Activated T-helper 1 cell treated with anti-CD3 and anti-CD28 coated beads, Interleukin-12 subunit alpha, Interleukin-12 subunit beta, Interleukin-2, Interleukin-4 antibody, amounts not matched to agents 30 ng/mL and 10 ng/mL and 1 ng/mL, durations not matched to agents 14 hours and 24 hours and 36 hours (primary cell): ENCODE data around the gene TNFSF10. TPM values are rescaled to one million over a fixed set of nuclear protein-coding genes. Genes with fewer than 3 reads are reported as not detected.
"Not testable (repeated sequence)": the region's sequence is repeated elsewhere in the genome, so short reads cannot be mapped to it uniquely, and the experiment has no call there.

Experiments used
- DNase-seq: peaks from one replicate; pipeline ENCODE4 v3.0.0; 2021; ENCODE audit warnings: low spot score
- H3K27ac Mint-ChIP-seq: one replicate; pipeline ENCODE4 v1.8.0; 2021; ENCODE audit warnings: mild to moderate bottlenecking, mixed read lengths
- H3K27me3 Mint-ChIP-seq: one replicate; pipeline ENCODE4 v1.8.0; 2022; ENCODE audit warnings: mild to moderate bottlenecking, moderate library complexity, mixed read lengths; ENCODE audit not compliant: insufficient read depth
- H3K36me3 Mint-ChIP-seq: one replicate; pipeline ENCODE4 v1.8.0; 2021; ENCODE audit warnings: low read depth, mixed read lengths
- H3K4me1 Mint-ChIP-seq: one replicate; pipeline ENCODE4 v1.8.0; 2021; ENCODE audit warnings: low read depth, mixed read lengths
- H3K4me3 Mint-ChIP-seq: one replicate; pipeline ENCODE4 v1.8.0; 2021; ENCODE audit warnings: mild to moderate bottlenecking, moderate library complexity, mixed read lengths
- H3K9me3 Mint-ChIP-seq: one replicate; pipeline ENCODE4 v1.8.0; 2021; ENCODE audit warnings: mixed read lengths
- intact Hi-C: fragments of 100-400 bp; cut with micrococcal nuclease; formaldehyde crosslinking; loops from one replicate; pipeline ENCODE4 v1.15.1; 2024
- total RNA-seq: library from RNA; stranded (reverse); gene quantifications from 2 replicates; pipeline ENCODE4 v1.2.3, GENCODE V29; 2022

TNFSF10 gene
- 119 and 123 TPM in 2 replicates for total RNA-seq

- peak; percentile 79 for DNase-seq
- no peaks in the 10 kb centered on the region for H3K9me3 Mint-ChIP-seq
- peaks cover 30% of the 10 kb centered on the region for H3K36me3 Mint-ChIP-seq
- peaks cover 59% of the 10 kb centered on the region for H3K4me1 Mint-ChIP-seq
- H3K27ac Mint-ChIP-seq: peak within 1 kb of the TSS; percentile 91
- H3K4me3 Mint-ChIP-seq: peak within 1 kb of the TSS; percentile 88
- no peaks in the 10 kb centered on the region for H3K27me3 Mint-ChIP-seq
- intact Hi-C loops: loop anchor here (1.0 to 2.0 kb wide), 7 partner anchors 7 to 73 kb away; no protein-coding TSS in a partner anchor
Observed at GRCh38 chr3:172522871-172523818, at the start of gene TNFSF10. TSS of gene TNFSF10 (minus strand) at chr3:172523430. CDS start at chr3:172523384, 46 bp downstream.

- intact Hi-C loops: no loop called here
- no peak for DNase-seq
- no peak overlapping the region for H3K4me3 Mint-ChIP-seq
- H3K36me3 Mint-ChIP-seq: peaks cover 21% of the 10 kb centered on the region
- peaks cover 31% of the 10 kb centered on the region for H3K9me3 Mint-ChIP-seq
- H3K4me1 Mint-ChIP-seq: peaks cover 47% of the 10 kb centered on the region
- no peaks in the 10 kb centered on the region for H3K27me3 Mint-ChIP-seq
- H3K27ac Mint-ChIP-seq: peak overlapping the region; percentile 1
Observed at GRCh38 chr3:172569128-172570008, 46.1 kb upstream of the TNFSF10 start.

- Mint-ChIP-seq H3K27me3 (no peaks in the 10 kb centered on the region), H3K27ac (no peak overlapping the region), H3K9me3 (peaks cover 26% of the 10 kb centered on the region), H3K36me3 (peaks cover 21% of the 10 kb centered on the region), H3K4me3 (no peak overlapping the region), H3K4me1 (peaks cover 51% of the 10 kb centered on the region)
- no peak for DNase-seq
- intact Hi-C loops: no loop called here
Observed at GRCh38 chr3:172568701-172569100, 45.5 kb upstream of the TNFSF10 start.

- H3K4me3 Mint-ChIP-seq, H3K27me3 Mint-ChIP-seq, DNase-seq, H3K27ac Mint-ChIP-seq, intact Hi-C loops: not testable (repeated sequence)
- Mint-ChIP-seq H3K4me1 (peaks cover 62% of the 10 kb centered on the region), H3K9me3 (peaks cover 23% of the 10 kb centered on the region), H3K36me3 (peaks cover 17% of the 10 kb centered on the region)
Observed at GRCh38 chr3:172566785-172567184, 43.6 kb upstream of the TNFSF10 start.

- Mint-ChIP-seq H3K27me3 (no peaks in the 10 kb centered on the region), H3K4me1 (peaks cover 68% of the 10 kb centered on the region), H3K36me3 (peaks cover 13% of the 10 kb centered on the region), H3K27ac (no peak overlapping the region), H3K9me3 (peaks cover 13% of the 10 kb centered on the region), H3K4me3 (no peak overlapping the region)
- DNase-seq: no peak
- intact Hi-C loops: no loop called here
Observed at GRCh38 chr3:172564499-172564898, 41.3 kb upstream of the TNFSF10 start.

- intact Hi-C loops: loop anchor here (1.0 to 2.0 kb wide), 8 partner anchors 10 to 54 kb away; no protein-coding TSS in a partner anchor
- Mint-ChIP-seq H3K4me1 (peaks cover 65% of the 10 kb centered on the region), H3K9me3 (peaks cover 7% of the 10 kb centered on the region), H3K27me3 (no peaks in the 10 kb centered on the region), H3K4me3 (peak overlapping the region; percentile 74), H3K27ac (peak overlapping the region; percentile 94), H3K36me3 (peaks cover 5% of the 10 kb centered on the region)
- peak; percentile 19 for DNase-seq
Observed at GRCh38 chr3:172562871-172563865, 39.9 kb upstream of the TNFSF10 start.

GRCh38 chr3:172561897-172562640, 38.8 kb upstream of the TNFSF10 start:
- Mint-ChIP-seq H3K36me3 (peaks cover 5% of the 10 kb centered on the region), H3K9me3 (no peaks in the 10 kb centered on the region), H3K4me3 (peak overlapping the region; percentile 55), H3K4me1 (peaks cover 68% of the 10 kb centered on the region), H3K27me3 (no peaks in the 10 kb centered on the region), H3K27ac (peak overlapping the region; percentile 94)
- intact Hi-C loops: loop anchor here (1.0 to 2.0 kb wide), 6 partner anchors 12 to 55 kb away; no protein-coding TSS in a partner anchor
- no peak for DNase-seq

- Mint-ChIP-seq H3K27ac (peak overlapping the region; percentile 61), H3K27me3 (no peaks in the 10 kb centered on the region), H3K9me3 (no peaks in the 10 kb centered on the region), H3K4me3 (no peak overlapping the region), H3K36me3 (no peaks in the 10 kb centered on the region), H3K4me1 (peaks cover 67% of the 10 kb centered on the region)
- no peak for DNase-seq
- intact Hi-C loops: no loop called here
Observed at GRCh38 chr3:172560586-172560985, 37.4 kb upstream of the TNFSF10 start.

GRCh38 chr3:172560026-172560425, 36.8 kb upstream of the TNFSF10 start:
- Mint-ChIP-seq H3K36me3 (no peaks in the 10 kb centered on the region), H3K27me3 (no peaks in the 10 kb centered on the region), H3K4me1 (peaks cover 67% of the 10 kb centered on the region), H3K9me3 (no peaks in the 10 kb centered on the region), H3K4me3 (no peak overlapping the region), H3K27ac (no peak overlapping the region)
- intact Hi-C loops: no loop called here
- no peak for DNase-seq

- H3K4me1 Mint-ChIP-seq: peaks cover 62% of the 10 kb centered on the region
- DNase-seq: no peak
- intact Hi-C loops: loop anchor here (2.0 kb wide), 1 partner anchor 64 kb away; no protein-coding TSS in a partner anchor
Observed at GRCh38 chr3:172559020-172559419, 35.8 kb upstream of the TNFSF10 start.

GRCh38 chr3:172557515-172558220, 34.4 kb upstream of the TNFSF10 start:
- no peaks in the 10 kb centered on the region for H3K9me3 Mint-ChIP-seq
- no peak for DNase-seq
- H3K27ac Mint-ChIP-seq: peak overlapping the region; percentile 68
- no peaks in the 10 kb centered on the region for H3K27me3 Mint-ChIP-seq
- H3K36me3 Mint-ChIP-seq: no peaks in the 10 kb centered on the region
- peaks cover 62% of the 10 kb centered on the region for H3K4me1 Mint-ChIP-seq
- intact Hi-C loops: loop anchor here (1.0 to 2.0 kb wide), 3 partner anchors 7 to 65 kb away; no protein-coding TSS in a partner anchor
- H3K4me3 Mint-ChIP-seq: no peak overlapping the region

More at GRCh38 chr3:172559020-172559419, 35.8 kb upstream of the TNFSF10 start:
- H3K4me3 Mint-ChIP-seq: no peak overlapping the region
- no peaks in the 10 kb centered on the region for H3K36me3 Mint-ChIP-seq
- H3K27ac Mint-ChIP-seq: no peak overlapping the region
- no peaks in the 10 kb centered on the region for H3K9me3 Mint-ChIP-seq
- no peaks in the 10 kb centered on the region for H3K27me3 Mint-ChIP-seq
